Endothelial cell of umbilical vein (primary cell): ENCODE results near the gene MYH9. TPM values are rescaled to one million over a fixed set of nuclear protein-coding genes. Genes with fewer than 3 reads are reported as not detected.

Experiments
- BruUV-seq: library from RNA; stranded (reverse); fragments of 400-500 nt; replicated peaks from 2 replicates; lab custom pipeline; 2021; lab: Mats Ljungman, UMichigan
- CTCF ChIA-PET: fragments of 300-600, 350-600 bp; sonication (Branson Sonifier 250); formaldehyde crosslinking; loops from one replicate; lab custom pipeline; 2021; ENCODE audit warnings: antibody characterized with exemption, inconsistent platforms; lab: Charles Lee
- POLR2A ChIA-PET: fragments of 300-600, 350-600 bp; sonication (Branson Sonifier 250); formaldehyde crosslinking; loops from one replicate; lab custom pipeline; 2021; ENCODE audit warnings: antibody characterized with exemption, inconsistent platforms; lab: Charles Lee
- DNase-seq: peaks from one replicate; pipeline ENCODE4 v3.0.0-alpha.2; 2011; ENCODE audit warnings: low read depth, low spot score
- FAIRE-seq: peaks from 2 replicates; lab custom pipeline; 2011; peaks lifted over from hg19 to GRCh38; lab: Jason Lieb, UNC
- H2AFZ ChIP-seq: 2 replicates; pipeline ENCODE4 v1.6.0; 2012; ENCODE audit warnings: low read depth, low read length, control low read depth, inconsistent platforms
- H3K27ac ChIP-seq: 2 replicates; pipeline ENCODE4 v1.5.1; 2011; ENCODE audit warnings: low read depth, mild to moderate bottlenecking, control low read depth, low read length, moderate library complexity; ENCODE audit not compliant: insufficient read depth
- H3K27me3 ChIP-seq, 2 experiments: 2 replicates each; pipeline versions ENCODE4 v1.6.0 to v1.6.1; 2011; ENCODE audit warnings: low read length in 2 of 2, mixed read lengths in 1 of 2; ENCODE audit not compliant: control insufficient read depth in 2 of 2, insufficient read depth in 2 of 2
- H3K36me3 ChIP-seq, 2 experiments: 2 replicates in 1 of 2; 3 replicates in 1 of 2; pipeline ENCODE4 v1.5.1; 2011; ENCODE audit warnings: low read length in 2 of 2, mild to moderate bottlenecking in 1 of 2, moderate library complexity in 1 of 2; ENCODE audit not compliant: control insufficient read depth in 2 of 2, insufficient read depth in 2 of 2; ENCODE audit errors: extremely low read depth in 1 of 2
- H3K4me1 ChIP-seq: 3 replicates; pipeline ENCODE4 v1.5.1; 2011; ENCODE audit warnings: mild to moderate bottlenecking, low read length; ENCODE audit not compliant: control insufficient read depth, insufficient read depth; ENCODE audit errors: extremely low read depth
- H3K4me2 ChIP-seq: 2 replicates; pipeline ENCODE4 v1.6.1; 2011; ENCODE audit warnings: low read length, control low read depth, mixed read lengths; ENCODE audit not compliant: insufficient read depth
- H3K4me3 ChIP-seq, 3 experiments: fragments of 200-600 bp in 1 of 3; sonication (generic), shearing (Covaris generic) in 1 of 3; replicated peaks in 1 of 3; 2 replicates each; pipeline ENCODE4 v1.5.1; 2011 to 2016; ENCODE audit warnings: control low read depth in 3 of 3, low read length in 3 of 3, mild to moderate bottlenecking in 2 of 3, inconsistent platforms in 1 of 3, low read depth in 1 of 3, moderate library complexity in 1 of 3; ENCODE audit not compliant: insufficient read depth in 1 of 3
- H3K79me2 ChIP-seq: 2 replicates; pipeline ENCODE4 v1.6.0; 2012; ENCODE audit warnings: low read length, inconsistent platforms; ENCODE audit not compliant: control insufficient read depth, insufficient read depth
- H3K9ac ChIP-seq: replicated peaks from 2 replicates; pipeline ENCODE3; 2011; ENCODE audit warnings: low read length, control low read depth; ENCODE audit not compliant: insufficient read depth; ENCODE audit errors: extremely low read depth
- H3K9me1 ChIP-seq: replicated peaks from 3 replicates; pipeline ENCODE4 v1.6.0; 2011; ENCODE audit warnings: mild to moderate bottlenecking, low read length; ENCODE audit not compliant: control insufficient read depth, insufficient read depth; ENCODE audit errors: extremely low read depth
- H3K9me3 ChIP-seq: replicated peaks from 2 replicates; pipeline ENCODE4 v1.5.1; 2012; ENCODE audit warnings: low read length, inconsistent platforms; ENCODE audit not compliant: control insufficient read depth, insufficient read depth
- H4K20me1 ChIP-seq: replicated peaks from 2 replicates; pipeline ENCODE3; 2011; ENCODE audit warnings: mild to moderate bottlenecking, low read length; ENCODE audit not compliant: control insufficient read depth, insufficient read depth; ENCODE audit errors: extremely low read depth
- GATA2 ChIP-seq: IDR thresholded peaks from 2 replicates; pipeline ENCODE4 v1.7.0; 2011; ENCODE audit warnings: low read depth, mild to moderate bottlenecking, moderate library complexity, mixed read lengths, low read length; ENCODE audit not compliant: insufficient read length, insufficient read depth
- JUN ChIP-seq: IDR thresholded peaks from 2 replicates; pipeline ENCODE4 v1.6.1; 2011; ENCODE audit warnings: borderline replicate concordance, low read depth; ENCODE audit not compliant: insufficient read length, insufficient read depth
- MYC ChIP-seq: IDR thresholded peaks from one replicate; pipeline ENCODE4 v1.6.1; 2011; ENCODE audit warnings: mild to moderate bottlenecking, low read depth, low read length
- POLR2AphosphoS5 ChIP-seq: IDR thresholded peaks from 2 replicates; pipeline ENCODE4 v1.6.1; 2012; ENCODE audit warnings: low read depth, mild to moderate bottlenecking, control low read depth, low read length, moderate library complexity; ENCODE audit not compliant: insufficient read depth
- dilution Hi-C: fragments of 300-500 bp; cut with MboI; formaldehyde crosslinking; loops from one replicate; pipeline ENCODE4 v1.15.0; 2019; ENCODE audit warnings: low sequenced_read_pairs; ENCODE audit not compliant: extremely low pct_ligation_motif_present
- intact Hi-C: fragments of 100-400 bp; cut with micrococcal nuclease; formaldehyde crosslinking; loops from one replicate; pipeline ENCODE4 v1.10.0; 2022
- polyA plus RNA-seq, 4 experiments: library from polyadenylated mRNA; depleted of rRNA in 3 of 4; stranded (reverse) in 3 of 4; unstranded in 1 of 4; fragments of >200 nt; gene quantifications; 2 replicates each; pipeline versions ENCODE4 v1.2.1 to v1.2.3, GENCODE V29; 2011 to 2012; ENCODE audit warnings: missing spikeins in 1 of 4
- total RNA-seq: library from RNA; stranded (reverse); gene quantifications from 2 replicates; pipeline ENCODE4 v1.2.3, GENCODE V29; 2021
- TF ChIP-seq, protein P1 (sequence below), 2 donors: IDR thresholded peaks; 1 replicate in 1 of 2; 2 replicates in 1 of 2; pipeline ENCODE4 v1.5.1; 2011; ENCODE audit warnings: low read length in 2 of 2, mild to moderate bottlenecking in 2 of 2, moderate library complexity in 2 of 2, control low read depth in 1 of 2, inconsistent platforms in 1 of 2, low read depth in 1 of 2; ENCODE audit not compliant: insufficient read depth in 1 of 2; ENCODE audit errors: extremely low read depth in 1 of 2

MYH9 gene
- total and polyA plus RNA-seq, 2 donors (not counting 3 experiments of a cell fraction or from before 2014, with no cell fraction given), result 188 to 1,413 TPM

- POLR2A ChIA-PET, result no interaction called here
- no peaks in the 10 kb centered on the region for H3K9me1 ChIP-seq
- H4K20me1 ChIP-seq, result no peaks in the 10 kb centered on the region
- FAIRE-seq (no peak), DNase-seq (no peak)
- intact Hi-C loops (no loop called here), dilution Hi-C loops (no loop called here)
- no peaks in the 10 kb centered on the region for H3K27me3 ChIP-seq
- no peaks in the 10 kb centered on the region for H3K9me3 ChIP-seq
- H3K36me3 ChIP-seq, result peaks cover 73 to 79% of the 10 kb centered on the region in 2 experiments
- no peak overlapping the region for H3K4me3 ChIP-seq
- TF ChIP-seq JUN (no peak), MYC (no peak)
- TF ChIP-seq, protein P1, sequence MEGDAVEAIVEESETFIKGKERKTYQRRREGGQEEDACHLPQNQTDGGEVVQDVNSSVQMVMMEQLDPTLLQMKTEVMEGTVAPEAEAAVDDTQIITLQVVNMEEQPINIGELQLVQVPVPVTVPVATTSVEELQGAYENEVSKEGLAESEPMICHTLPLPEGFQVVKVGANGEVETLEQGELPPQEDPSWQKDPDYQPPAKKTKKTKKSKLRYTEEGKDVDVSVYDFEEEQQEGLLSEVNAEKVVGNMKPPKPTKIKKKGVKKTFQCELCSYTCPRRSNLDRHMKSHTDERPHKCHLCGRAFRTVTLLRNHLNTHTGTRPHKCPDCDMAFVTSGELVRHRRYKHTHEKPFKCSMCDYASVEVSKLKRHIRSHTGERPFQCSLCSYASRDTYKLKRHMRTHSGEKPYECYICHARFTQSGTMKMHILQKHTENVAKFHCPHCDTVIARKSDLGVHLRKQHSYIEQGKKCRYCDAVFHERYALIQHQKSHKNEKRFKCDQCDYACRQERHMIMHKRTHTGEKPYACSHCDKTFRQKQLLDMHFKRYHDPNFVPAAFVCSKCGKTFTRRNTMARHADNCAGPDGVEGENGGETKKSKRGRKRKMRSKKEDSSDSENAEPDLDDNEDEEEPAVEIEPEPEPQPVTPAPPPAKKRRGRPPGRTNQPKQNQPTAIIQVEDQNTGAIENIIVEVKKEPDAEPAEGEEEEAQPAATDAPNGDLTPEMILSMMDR (IDR thresholded peaks at IDR 0.05; ENCODE audit: extremely low read depth in 1 of 2, insufficient read depth in 1 of 2, low read depth in 1 of 2, low read length in 2 of 2), result no peak
- no TSS peak for BruUV-seq
- no peak overlapping the region for H3K27ac ChIP-seq
- peaks cover 50% of the 10 kb centered on the region for H3K4me1 ChIP-seq
- peaks cover 93% of the 10 kb centered on the region for H3K79me2 ChIP-seq
- H2AFZ ChIP-seq, result no peak overlapping the region
- CTCF ChIA-PET, result interaction anchor here (1.0 to 3.2 kb wide), 4 partner anchors 10 to 164 kb away, joined by 3 to 9 read pairs (median 4); no protein-coding TSS in a partner anchor
- no peak overlapping the region for H3K9ac ChIP-seq
- H3K4me2 ChIP-seq, result no peak overlapping the region
These were observed 65.8 kb downstream of the MYH9 start for GRCh38 chr22:36321797-36322601.

DNA sequence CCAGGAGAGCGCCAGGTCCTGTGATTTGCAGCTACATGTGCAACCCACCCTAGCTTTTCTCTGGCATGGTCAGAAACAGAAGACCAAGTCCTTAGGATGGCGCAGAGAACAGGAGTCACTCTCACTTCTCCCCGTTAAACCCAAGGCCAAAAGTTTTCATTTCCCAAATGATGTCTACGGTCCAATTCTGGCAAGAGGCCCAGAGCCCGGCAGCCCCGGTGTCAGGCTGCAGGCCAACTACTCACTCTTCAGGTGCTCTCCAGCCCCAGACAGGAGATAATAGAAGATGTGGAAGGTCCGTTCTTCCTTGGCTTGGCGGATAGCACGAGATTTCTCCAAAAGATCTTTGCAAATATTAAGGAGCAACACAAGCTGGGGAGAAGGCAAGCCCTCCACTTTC is 67.2 kb downstream of the MYH9 start:
- no peak for FAIRE-seq
- TF ChIP-seq GATA2, result no peak
- TF ChIP-seq POLR2AphosphoS5, result peak; percentile 41
- Histone ChIP-seq H3K4me1 (peaks cover 47% of the 10 kb centered on the region), H3K4me3 (no peak overlapping the region), H3K4me2 (no peak overlapping the region), H3K9me1 (no peaks in the 10 kb centered on the region), H3K27me3 (no peaks in the 10 kb centered on the region), H3K36me3 (peaks cover 71 to 77% of the 10 kb centered on the region in 2 experiments), H2AFZ (no peak overlapping the region), H4K20me1 (no peaks in the 10 kb centered on the region), H3K9me3 (no peaks in the 10 kb centered on the region), H3K9ac (no peak overlapping the region), H3K79me2 (peaks cover 87% of the 10 kb centered on the region), H3K27ac (no peak overlapping the region)
- intact Hi-C loops, result no loop called here
- POLR2A ChIA-PET, result no interaction called here
- CTCF ChIA-PET, result interaction anchor here (1.2 kb wide), 1 partner anchor 11 kb away, joined by 3 read pairs; no protein-coding TSS in a partner anchor
- dilution Hi-C loops, result no loop called here
- no TSS peak for BruUV-seq
- no peak for DNase-seq
